Right kidney (tissue), 1 donor: ENCODE results near the gene P4HB.
A peak's percentile ranks its signal among the peaks of the same experiment; 100 is the strongest.

Source experiments
- DNase-seq: peaks from one replicate; pipeline ENCODE4 v3.0.0-alpha.2; 2016

Gene P4HB

DNA sequence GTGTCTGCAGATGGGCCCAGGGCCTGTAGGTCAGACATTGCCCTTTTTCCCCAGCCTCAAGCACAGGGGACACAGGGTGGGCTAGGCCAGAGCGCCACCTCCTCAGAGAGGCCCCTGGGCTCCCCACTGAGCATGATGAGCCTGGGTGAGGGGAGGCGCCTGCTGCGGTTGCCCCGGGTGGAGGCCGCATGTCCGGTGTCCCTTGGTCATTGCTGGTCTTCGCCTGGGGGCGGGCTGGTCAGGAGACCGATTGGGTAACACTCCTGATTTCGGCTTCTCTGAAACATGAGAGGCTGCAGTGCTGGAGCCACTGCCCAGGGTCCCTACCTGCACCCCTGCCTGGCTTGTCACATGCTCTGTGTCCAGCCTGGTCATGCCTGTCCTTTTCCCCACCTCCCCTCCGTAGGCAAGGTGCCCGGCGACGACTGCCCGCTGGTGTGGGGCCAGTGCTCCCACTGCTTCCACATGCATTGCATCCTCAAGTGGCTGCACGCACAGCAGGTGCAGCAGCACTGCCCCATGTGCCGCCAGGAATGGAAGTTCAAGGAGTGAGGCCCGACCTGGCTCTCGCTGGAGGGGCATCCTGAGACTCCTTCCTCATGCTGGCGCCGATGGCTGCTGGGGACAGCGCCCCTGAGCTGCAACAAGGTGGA is 39.3 kb upstream of the P4HB start:
- DNase-seq: no peak

- DNase-seq: no peak
Observed at GRCh38 chr17:81898885-81899284, 38.5 kb upstream of the P4HB start.

DNA sequence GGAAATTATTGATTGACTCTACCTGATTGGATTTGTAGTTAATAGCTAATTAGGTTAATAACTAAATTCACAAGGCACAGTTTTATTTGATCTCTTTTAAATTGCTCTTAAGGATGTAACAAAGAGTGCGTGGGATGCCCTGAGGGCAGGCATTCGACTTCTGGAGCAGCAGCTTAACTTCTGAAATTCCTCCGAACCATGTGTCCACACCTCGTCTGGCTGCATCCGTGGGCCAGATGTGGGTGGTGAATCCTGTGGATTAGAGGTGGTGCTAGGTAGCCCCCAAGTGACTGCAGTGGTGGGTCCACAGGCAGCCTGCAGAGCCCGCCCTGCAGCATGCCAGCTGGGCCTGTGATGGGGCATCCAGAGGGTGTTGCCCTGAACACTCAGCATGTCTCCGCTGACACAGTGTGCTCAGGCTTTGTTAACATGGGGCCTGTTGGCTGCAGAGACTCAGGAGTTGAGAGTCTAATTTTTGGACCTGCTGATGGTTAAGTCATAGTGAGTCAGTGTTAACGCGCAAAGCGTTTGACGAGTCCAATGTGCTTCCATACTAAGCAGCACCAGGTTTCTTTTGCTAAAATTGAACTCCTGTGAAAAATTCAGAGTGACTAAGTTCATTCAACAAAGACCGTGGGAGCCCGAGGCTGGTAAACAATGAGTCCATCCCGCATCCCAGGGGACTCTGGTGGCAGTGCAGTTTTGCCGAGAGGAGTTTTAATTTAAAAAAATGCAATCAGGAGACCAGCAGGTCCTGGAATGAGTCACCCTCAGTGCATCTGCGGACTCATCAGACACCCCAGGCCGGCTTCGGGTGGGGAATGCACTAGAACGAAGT is 37.9 kb upstream of the P4HB start:
- no peak for DNase-seq

GRCh38 chr17:81895400-81895799 is 35.1 kb upstream of the P4HB start:
- no peak for DNase-seq

DNA sequence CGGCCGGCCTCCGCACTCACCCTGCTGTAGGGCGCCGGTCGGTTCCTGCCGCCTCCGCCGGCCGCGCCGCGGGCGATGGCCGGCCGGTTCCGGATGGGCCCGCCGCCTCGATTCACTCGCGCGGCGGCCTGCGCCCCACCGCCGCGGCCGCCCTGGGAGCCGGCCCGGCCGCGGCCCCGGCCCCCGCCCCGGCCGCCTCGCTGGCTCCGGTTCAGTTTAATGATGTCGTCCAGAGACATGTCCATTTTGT is 30.9 kb upstream of the P4HB start:
- no peak for DNase-seq

GRCh38 chr17:81890447-81891302 is 30.3 kb upstream of the P4HB start:
- DNase-seq: no peak

GRCh38 chr17:81889602-81890001 is 29.3 kb upstream of the P4HB start:
- DNase-seq: no peak

GRCh38 chr17:81888988-81889595 is 28.8 kb upstream of the P4HB start:
- DNase-seq: no peak

- no peak for DNase-seq
Observed at GRCh38 chr17:81888105-81888987, 28.0 kb upstream of the P4HB start.

- no peak for DNase-seq
Observed at GRCh38 chr17:81885869-81886548, 25.7 kb upstream of the P4HB start.

DNA sequence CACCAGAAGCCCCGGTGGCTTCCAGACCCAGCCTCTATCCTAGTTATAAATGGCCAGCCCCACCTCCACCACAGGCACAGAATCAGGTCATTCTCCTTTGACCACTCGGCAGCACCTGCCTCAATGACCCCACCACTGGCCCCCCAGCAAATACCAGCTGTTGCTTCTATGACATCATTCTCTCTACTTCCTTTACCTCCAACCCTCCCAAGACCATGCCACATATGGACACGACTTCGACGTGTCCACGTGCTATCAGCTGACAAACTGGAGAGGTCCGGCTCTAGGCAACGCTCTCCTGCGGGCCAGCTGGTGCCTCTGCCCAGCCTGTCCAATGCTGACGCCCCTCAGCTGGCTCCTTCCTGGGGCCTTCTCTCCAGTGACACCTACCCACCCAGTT is 25.1 kb upstream of the P4HB start:
- DNase-seq: no peak

- DNase-seq: no peak
Observed at GRCh38 chr17:81884968-81885367, 24.6 kb upstream of the P4HB start.

DNA sequence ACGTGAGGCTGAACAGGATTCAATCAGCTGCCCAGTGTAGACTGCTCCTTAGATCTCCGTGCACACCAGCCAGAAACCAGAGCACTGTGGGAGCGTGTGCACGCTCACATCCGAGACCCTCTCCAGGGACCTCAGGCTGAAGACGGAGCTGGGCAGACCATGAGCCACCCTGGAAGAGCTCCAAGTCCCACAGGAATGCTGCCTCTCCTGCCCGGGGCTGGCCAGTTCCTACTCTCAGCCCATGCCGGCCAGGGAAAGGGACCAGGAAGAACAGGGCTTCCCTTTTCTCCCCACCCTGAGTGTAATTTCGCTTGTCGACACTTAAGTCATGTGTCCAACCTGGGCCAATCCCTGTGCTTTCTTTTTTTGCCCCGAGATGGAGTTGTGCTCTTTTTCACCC is 24.2 kb upstream of the P4HB start:
- no peak for DNase-seq

- no peak for DNase-seq
Observed at GRCh38 chr17:81879121-81879520, 18.8 kb upstream of the P4HB start.

DNA sequence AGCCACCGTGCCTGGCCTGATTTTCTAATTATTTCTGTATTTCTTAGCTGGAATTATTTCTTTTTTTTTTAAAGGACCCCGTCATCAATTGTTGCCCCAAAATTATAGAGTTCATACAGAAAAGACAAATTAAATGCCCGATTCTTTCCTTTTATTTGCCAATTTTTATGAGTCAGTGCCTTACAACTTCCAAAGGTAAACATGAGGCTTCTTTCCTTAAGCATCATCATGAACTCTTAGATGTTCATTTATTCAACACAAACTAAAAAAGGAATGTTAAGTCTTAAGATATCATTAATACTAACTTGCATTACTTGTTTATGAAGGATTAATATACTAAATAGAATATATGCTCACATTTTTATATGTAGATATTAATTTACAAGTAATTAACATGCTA is 18.0 kb upstream of the P4HB start:
- DNase-seq: no peak

DNA sequence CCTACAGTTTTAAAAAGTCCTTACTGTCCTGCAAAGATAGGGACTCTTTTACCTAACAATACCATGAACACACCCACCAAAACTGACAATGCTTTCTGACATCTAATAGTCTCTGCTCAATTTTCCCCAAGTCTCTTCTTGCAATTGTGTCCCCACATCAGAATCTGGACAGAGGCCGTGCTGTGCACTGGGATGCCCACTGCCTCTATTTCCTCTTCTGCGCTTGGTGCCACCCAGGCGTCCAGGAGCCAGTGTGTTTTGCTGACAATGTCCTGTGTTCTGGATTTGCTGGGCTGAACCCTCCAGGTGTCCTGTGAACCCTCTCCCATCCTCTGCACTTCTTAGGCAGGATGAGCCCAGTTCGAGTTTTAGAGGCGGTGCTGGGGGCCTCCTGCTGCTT is 17.2 kb upstream of the P4HB start:
- DNase-seq: no peak

DNA sequence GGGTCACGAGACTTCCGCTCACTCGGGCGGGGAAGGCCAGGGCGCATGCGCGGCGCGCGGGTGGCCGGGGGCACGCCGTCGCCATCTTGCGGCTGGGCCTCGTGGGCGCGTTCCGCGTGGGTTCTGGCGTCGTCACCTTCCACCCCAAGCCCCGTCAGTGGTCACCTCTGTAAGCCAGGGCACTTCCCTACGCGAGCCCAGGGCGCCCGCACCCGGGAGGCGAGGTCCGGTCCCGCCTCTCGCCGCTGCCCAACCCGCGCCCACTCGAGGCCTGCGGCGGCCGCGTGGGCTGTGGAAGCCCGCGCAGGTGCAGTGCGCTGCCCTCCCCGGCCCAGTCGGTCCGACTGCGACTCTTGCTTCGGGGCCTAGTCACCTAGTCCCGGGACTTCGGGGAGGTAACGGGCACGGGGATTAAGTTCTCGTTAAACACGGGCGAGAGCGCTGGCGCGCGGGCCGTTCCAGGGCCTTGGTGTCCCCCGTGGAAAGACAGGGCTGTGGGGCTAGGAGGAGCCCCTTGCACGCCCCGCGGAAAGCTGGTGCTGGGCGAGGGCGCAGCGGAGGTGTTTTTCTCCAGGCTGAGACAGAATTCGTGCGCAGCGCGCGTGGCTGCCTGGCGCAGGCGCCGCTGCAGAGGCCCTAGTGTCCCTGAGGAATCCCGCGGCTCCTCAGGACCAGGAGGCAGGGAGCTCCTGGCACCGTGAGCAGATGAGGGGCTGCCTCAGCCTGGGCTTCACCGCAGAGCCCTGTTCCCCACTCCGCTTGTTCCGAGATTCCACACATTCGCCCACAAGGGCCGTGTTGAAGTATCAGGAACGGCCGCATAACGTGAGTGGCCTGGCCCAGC is 11.3 kb upstream of the P4HB start:
- peak; percentile 91 for DNase-seq

GRCh38 chr17:81870981-81871386 is 10.6 kb upstream of the P4HB start, which contains the start of gene ARHGDIA:
TSS of gene ARHGDIA (minus strand) at chr17:81871337. CDS start at chr17:81869930, 1,407 bp downstream.
- DNase-seq: no peak

DNA sequence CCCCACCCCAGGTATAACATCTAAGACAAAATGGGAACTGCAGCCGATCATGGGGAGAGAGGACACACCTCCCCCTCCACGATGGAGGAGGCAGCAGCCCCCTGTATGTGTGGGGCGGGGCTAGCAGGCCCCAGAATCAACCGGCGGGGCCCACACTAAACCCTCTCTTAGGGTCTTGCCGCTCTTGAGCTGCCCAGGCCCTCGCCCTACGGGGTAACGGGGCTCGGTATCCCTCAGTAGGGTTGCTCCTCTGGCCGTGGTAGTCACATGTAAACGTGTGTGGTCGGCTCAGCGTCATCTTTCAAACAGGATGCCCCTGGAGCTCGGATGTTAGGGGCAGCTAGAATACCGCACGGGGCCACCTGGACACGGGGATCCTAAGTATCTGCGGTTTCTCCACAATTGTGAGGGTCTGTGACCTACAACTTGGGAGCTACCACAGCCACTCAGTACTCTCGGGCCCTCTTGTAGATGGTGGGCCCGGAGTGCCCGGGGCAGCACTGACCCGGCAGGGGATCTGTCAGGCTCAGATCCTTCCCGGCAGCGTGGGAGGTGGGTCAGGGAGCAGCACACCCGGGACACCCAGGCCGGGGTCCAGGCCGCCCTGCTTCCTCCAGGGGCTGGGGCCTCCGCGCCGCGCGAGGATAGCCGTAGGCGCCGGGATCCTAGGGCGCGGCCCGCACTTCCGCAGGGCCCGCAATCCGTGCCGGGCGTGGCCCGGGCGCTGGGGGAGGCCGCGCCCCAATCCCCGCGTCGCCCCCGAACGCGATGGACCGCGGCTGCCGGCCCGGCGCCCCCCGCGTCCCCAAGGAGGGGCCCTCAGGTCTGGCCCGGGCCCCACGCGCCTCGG is 10.0 kb upstream of the P4HB start:
- peak; percentile 75 for DNase-seq
